GM23248 (cell line): ENCODE measurements around the gene SIGLEC5. TPM values are rescaled to one million over a fixed set of nuclear protein-coding genes. Genes with fewer than 3 reads are reported as not detected.

Source experiments
- DNase-seq: peaks from one replicate; pipeline ENCODE4 v3.0.0-alpha.2; 2015
- H2AFZ ChIP-seq: fragments of 200-600 bp; sonication (generic); 2 replicates; pipeline ENCODE4 v1.6.1; 2016; ENCODE audit warnings: antibody characterized with exemption
- H3F3A ChIP-seq: fragments of 200-600 bp; sonication (generic); 2 replicates; pipeline ENCODE4 v1.6.1; 2016; ENCODE audit warnings: mild to moderate bottlenecking, antibody characterized with exemption, mixed run types; ENCODE audit not compliant: insufficient read depth
- H3K27ac ChIP-seq: fragments of 200-600 bp; sonication (generic); 2 replicates; pipeline ENCODE4 v1.5.1; 2016; ENCODE audit warnings: mild to moderate bottlenecking
- H3K27me3 ChIP-seq: fragments of 200-600 bp; sonication (generic); replicated peaks from 2 replicates; pipeline ENCODE4 v1.6.1; 2016; ENCODE audit warnings: mild to moderate bottlenecking; ENCODE audit not compliant: insufficient read depth
- H3K36me3 ChIP-seq: fragments of 200-600 bp; sonication (generic); 2 replicates; pipeline ENCODE4 v1.6.1; 2016; ENCODE audit warnings: low read depth, mild to moderate bottlenecking
- H3K4me1 ChIP-seq: fragments of 200-600 bp; sonication (generic); 2 replicates; pipeline ENCODE4 v1.6.1; 2016; ENCODE audit warnings: mild to moderate bottlenecking; ENCODE audit not compliant: insufficient read depth
- H3K4me2 ChIP-seq: fragments of 200-600 bp; sonication (generic); one replicate; pipeline ENCODE4 v1.6.1; 2016; ENCODE audit warnings: mild to moderate bottlenecking; ENCODE audit not compliant: unreplicated experiment
- H3K4me3 ChIP-seq: fragments of 200-600 bp; sonication (generic); 2 replicates; pipeline ENCODE4 v1.5.1; 2016; ENCODE audit warnings: mild to moderate bottlenecking
- H3K79me2 ChIP-seq: fragments of 200-600 bp; sonication (generic); 2 replicates; pipeline ENCODE4 v1.6.1; 2016; ENCODE audit warnings: mild to moderate bottlenecking; ENCODE audit not compliant: insufficient read depth
- H3K9ac ChIP-seq: fragments of 200-600 bp; sonication (generic); 2 replicates; pipeline ENCODE4 v1.6.1; 2016; ENCODE audit warnings: mild to moderate bottlenecking
- H3K9me2 ChIP-seq: fragments of 200-600 bp; sonication (generic); 2 replicates; pipeline ENCODE4 v1.6.1; 2016; ENCODE audit warnings: mixed run types, mild to moderate bottlenecking, moderate library complexity; ENCODE audit not compliant: insufficient read depth
- H3K9me3 ChIP-seq: fragments of 200-600 bp; sonication (generic); one replicate; pipeline ENCODE4 v1.6.1; 2017; ENCODE audit warnings: low read depth
- H4K20me1 ChIP-seq: fragments of 200-600 bp; sonication (generic); 2 replicates; pipeline ENCODE4 v1.6.0; 2016; ENCODE audit not compliant: insufficient read depth
- EZH2 ChIP-seq: fragments of 200-600 bp; sonication (generic); IDR thresholded peaks from 2 replicates; pipeline ENCODE4 v1.6.1; 2018; ENCODE audit warnings: antibody characterized with exemption, mild to moderate bottlenecking; ENCODE audit not compliant: insufficient read depth, poor library complexity, severe bottlenecking
- EZH2phosphoT487 ChIP-seq: fragments of 200-600 bp; sonication (generic); IDR thresholded peaks from 2 replicates; pipeline ENCODE4 v1.6.1; 2018; ENCODE audit warnings: antibody characterized with exemption, moderate library complexity, mild to moderate bottlenecking, low read depth; ENCODE audit not compliant: insufficient read depth
- WGBS, 2 experiments: methylation state at CpG; one replicate each; pipeline ENCODE4 v1.1.6; 2015 to 2017; ENCODE audit warnings: low lambda C conversion rate in 2 of 2, low coverage in 1 of 2; ENCODE audit errors: missing lambda C conversion rate in 2 of 2; 5-methylcytosine and 5-hydroxymethylcytosine counted together
- in situ Hi-C: fragments of 300-500 bp; cut with MboI; formaldehyde crosslinking; loops from 2 replicates; pipeline ENCODE4 v1.15.0; 2020
- polyA plus RNA-seq: library from polyadenylated mRNA; unstranded; fragments of >200 nt; fragmentation: Nextera tagmentation; extraction: Ambion mirVana; gene quantifications from 2 replicates; pipeline ENCODE4 v1.2.1, GENCODE V29; 2016
- total RNA-seq: library from RNA; depleted of rRNA; stranded (reverse); fragments of >200 nt; shearing (Covaris generic); gene quantifications from 2 replicates; pipeline ENCODE4 v1.2.3, GENCODE V29; 2014

SIGLEC5 gene
- total and polyA plus RNA-seq, 2 experiments from 2014 or later: not detected

DNA sequence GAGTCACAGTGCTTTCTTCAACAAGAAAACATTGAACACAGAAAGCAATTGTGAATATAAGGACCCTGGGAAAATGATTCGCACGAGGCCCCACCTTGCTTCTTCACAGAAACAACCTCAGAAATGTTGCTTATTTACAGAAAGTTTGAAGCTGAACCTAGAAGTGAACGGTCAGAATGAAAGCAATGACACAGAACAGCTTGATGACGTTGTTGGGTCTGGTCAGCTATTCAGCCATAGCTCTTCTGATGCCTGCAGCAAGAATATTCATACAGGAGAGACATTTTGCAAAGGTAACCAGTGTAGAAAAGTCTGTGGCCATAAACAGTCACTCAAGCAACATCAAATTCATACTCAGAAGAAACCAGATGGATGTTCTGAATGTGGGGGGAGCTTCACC is 43.4 kb downstream of the SIGLEC5 start:
- Histone ChIP-seq H3K4me1 (no peaks in the 10 kb centered on the region), H3K9me2 (no peaks in the 10 kb centered on the region), H3K27me3 (no peaks in the 10 kb centered on the region), H3K36me3 (peaks cover 50% of the 10 kb centered on the region), H3K79me2 (no peaks in the 10 kb centered on the region; the same call in 1 of the 2 replicates), H3F3A (peaks cover 5% of the 10 kb centered on the region; the same call in 1 of the 2 replicates), H3K4me3 (no peak overlapping the region), H4K20me1 (no peaks in the 10 kb centered on the region), H3K9ac (no peak overlapping the region), H3K9me3 (no peaks in the 10 kb centered on the region), H2AFZ (no peak overlapping the region), H3K4me2 (no peak overlapping the region), H3K27ac (no peak overlapping the region)
- in situ Hi-C loops: no loop called here
- no peak for DNase-seq
- no peak for TF ChIP-seq EZH2
- TF ChIP-seq EZH2phosphoT487: no peak
- 98 to 99% methylated on average over 4 of the region's 4 CpGs for WGBS, 2 experiments

DNA sequence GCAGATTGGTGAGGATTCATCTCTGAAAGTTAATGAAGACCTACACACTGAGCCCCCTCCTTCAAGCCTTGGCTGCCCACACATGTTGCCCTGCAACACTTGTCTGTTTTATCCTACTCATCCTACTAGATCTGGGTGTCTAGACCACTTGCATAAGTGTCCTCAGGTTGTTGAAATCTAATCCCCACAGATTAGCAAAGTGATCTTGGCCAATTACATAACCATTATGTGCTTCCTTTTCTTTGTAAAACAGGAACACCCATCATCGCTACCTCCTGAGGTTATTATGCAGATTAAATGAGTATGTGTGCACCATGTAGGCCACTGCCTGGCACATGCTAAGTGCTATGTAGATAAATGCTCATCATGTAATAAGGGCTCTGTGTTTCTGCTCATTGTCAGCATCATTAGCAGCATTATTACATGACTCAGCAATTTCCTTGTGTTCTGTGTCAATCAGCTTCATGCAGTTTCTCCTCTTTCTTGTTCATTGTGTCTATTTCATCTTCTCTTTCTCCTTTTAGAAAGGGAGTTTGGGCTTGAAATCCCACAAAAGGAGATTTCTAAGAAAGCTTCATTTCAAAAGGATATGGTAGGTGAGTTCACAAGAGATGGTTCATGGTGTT is 44.0 kb downstream of the SIGLEC5 start:
- Histone ChIP-seq H3K9ac (no peak overlapping the region), H3K27me3 (no peaks in the 10 kb centered on the region), H3K36me3 (peaks cover 56% of the 10 kb centered on the region), H3K9me3 (no peaks in the 10 kb centered on the region), H3K4me1 (no peaks in the 10 kb centered on the region), H3F3A (peaks cover 5% of the 10 kb centered on the region; the same call in 1 of the 2 replicates), H2AFZ (no peak overlapping the region), H3K4me2 (no peak overlapping the region), H4K20me1 (no peaks in the 10 kb centered on the region), H3K9me2 (no peaks in the 10 kb centered on the region), H3K79me2 (no peaks in the 10 kb centered on the region; the same call in 1 of the 2 replicates), H3K4me3 (no peak overlapping the region), H3K27ac (no peak overlapping the region)
- in situ Hi-C loops: no loop called here
- 90 to 100% methylated on average over 1 of the region's 1 CpG for whole genome bisulfite sequencing, 2 experiments
- no peak for DNase-seq
- no peak for TF ChIP-seq EZH2
- no peak for TF ChIP-seq EZH2phosphoT487

DNA sequence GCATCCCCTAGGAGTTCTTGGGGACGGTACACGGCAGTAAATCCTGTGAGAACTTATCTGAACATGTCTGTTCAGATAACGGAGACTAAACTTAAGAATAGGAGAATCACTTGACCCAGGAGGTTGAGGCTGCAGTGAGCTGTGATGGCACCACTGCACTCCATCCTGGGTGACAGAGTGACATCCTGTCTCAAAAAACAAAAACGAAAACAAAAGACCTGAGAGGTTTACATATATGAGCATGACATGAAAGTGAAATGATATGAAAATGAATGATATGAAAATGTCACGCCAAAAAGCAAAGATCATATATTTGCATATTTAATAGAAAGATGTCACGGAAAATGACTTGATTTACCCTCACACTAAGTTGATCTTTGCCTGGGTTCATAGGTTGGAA is 53.4 kb downstream of the SIGLEC5 start:
- H3K79me2 ChIP-seq: peaks cover 80% of the 10 kb centered on the region
- H3K27me3 ChIP-seq: no peaks in the 10 kb centered on the region
- in situ Hi-C loops: no loop called here

DNA sequence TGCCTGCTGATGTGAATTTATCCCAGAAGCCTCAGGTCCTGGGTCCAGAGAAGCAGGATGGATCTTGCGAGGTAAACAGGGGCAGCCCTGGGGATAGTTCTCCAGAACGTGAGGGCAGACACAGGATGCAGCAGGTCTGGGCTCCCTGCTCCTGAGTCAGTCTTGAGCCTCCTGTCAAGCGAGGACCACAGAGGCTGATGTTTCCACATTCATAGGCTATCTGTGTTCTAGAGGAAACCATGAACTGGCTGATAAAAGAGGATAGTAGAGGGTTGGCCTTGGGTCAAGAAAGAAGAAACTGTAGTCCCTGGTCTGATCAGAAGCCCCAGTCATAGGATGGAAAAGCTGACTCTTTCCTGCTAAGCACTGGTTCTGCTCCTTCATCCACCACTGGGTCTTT is 56.9 kb downstream of the SIGLEC5 start:
- H3K9me3 ChIP-seq: no peaks in the 10 kb centered on the region
- H3K27ac ChIP-seq: peak overlapping the region; percentile 88
- H3K4me2 ChIP-seq: peak overlapping the region; percentile 88
- peak; percentile 45 for DNase-seq
- peaks cover 21% of the 10 kb centered on the region for H3K36me3 ChIP-seq
- H3F3A ChIP-seq: peaks cover 30% of the 10 kb centered on the region
- H3K4me1 ChIP-seq: peaks cover 22% of the 10 kb centered on the region
- no peak overlapping the region for H2AFZ ChIP-seq
- 38 to 41% methylated on average over 3 of the region's 3 CpGs for WGBS, 2 experiments
- H3K27me3 ChIP-seq: no peaks in the 10 kb centered on the region
- in situ Hi-C loops: no loop called here
- H3K79me2 ChIP-seq: peaks cover 65% of the 10 kb centered on the region
- no peaks in the 10 kb centered on the region for H3K9me2 ChIP-seq
- H3K4me3 ChIP-seq: peak overlapping the region; percentile 94
- TF ChIP-seq EZH2phosphoT487: no peak
- no peak for TF ChIP-seq EZH2
- H4K20me1 ChIP-seq: peaks cover 3% of the 10 kb centered on the region; the same call in 1 of the 2 replicates
- peak overlapping the region; percentile 62 for H3K9ac ChIP-seq

More for the DNA sequence above, 53.4 kb downstream of the SIGLEC5 start:
- 92% methylated on average over 6 of the region's 6 CpGs for WGBS, 2 experiments
- H3K4me1 ChIP-seq: peaks cover 22% of the 10 kb centered on the region
- H2AFZ ChIP-seq: no peak overlapping the region
- peaks cover 3% of the 10 kb centered on the region; the same call in 1 of the 2 replicates for H4K20me1 ChIP-seq
- no peak for TF ChIP-seq EZH2phosphoT487
- TF ChIP-seq EZH2: no peak
- peaks cover 33% of the 10 kb centered on the region for H3K36me3 ChIP-seq
- no peak for DNase-seq
- H3F3A ChIP-seq: peaks cover 26% of the 10 kb centered on the region
- H3K9me2 ChIP-seq: no peaks in the 10 kb centered on the region
- H3K9me3 ChIP-seq: no peaks in the 10 kb centered on the region
- no peak overlapping the region for H3K4me3 ChIP-seq
- no peak overlapping the region for H3K27ac ChIP-seq
- no peak overlapping the region for H3K9ac ChIP-seq
- no peak overlapping the region for H3K4me2 ChIP-seq
